Adrenal gland (tissue), 12 donors: ENCODE measurements around the gene PEX1. TPM values are rescaled to one million over a fixed set of nuclear protein-coding genes. Genes with fewer than 3 reads are reported as not detected.
"Not testable (repeated sequence)": the region's sequence is repeated elsewhere in the genome, so short reads cannot be mapped to it uniquely, and the experiment has no call there.

ENCODE experiments used
- DNase-seq, 7 donors: peaks; one replicate each; pipeline ENCODE4 v3.0.0-alpha.2; 2019 to 2020
- H3K27ac ChIP-seq, 5 donors: fragments of 200-600 bp; sonication (generic) in 4 of 5; 1 replicate in 3 of 5; 2 replicates in 2 of 5; pipeline versions ENCODE4 v1.5.1 to v1.8.0; 2016 to 2020; ENCODE audit warnings: mild to moderate bottlenecking in 1 of 5
- H3K27me3 ChIP-seq: fragments of 200-600 bp; 2 replicates; pipeline ENCODE4 v1.8.0; 2021
- H3K36me3 ChIP-seq, 2 donors: fragments of 200-600 bp; replicated peaks in 1 of 2; 1 replicate in 1 of 2; 2 replicates in 1 of 2; pipeline versions ENCODE4 v1.5.1 to v1.8.0; 2018 to 2022
- H3K4me1 ChIP-seq, 2 donors: fragments of 200-600 bp; replicated peaks in 1 of 2; 1 replicate in 1 of 2; 2 replicates in 1 of 2; pipeline versions ENCODE4 v1.5.1 to v1.8.0; 2018 to 2021
- H3K4me3 ChIP-seq, 4 donors: fragments of 200-600 bp; sonication (generic) in 3 of 4; one replicate each; pipeline ENCODE4 v1.5.1; 2016 to 2018
- H3K9me3 ChIP-seq, 3 donors: fragments of 200-600 bp; sonication (generic) in 1 of 3; replicated peaks in 1 of 3; 1 replicate in 2 of 3; 2 replicates in 1 of 3; pipeline versions ENCODE4 v1.5.1 to v1.8.0; 2016 to 2021
- CTCF ChIP-seq, 6 experiments: fragments of 450-650 bp in 4 of 6; fragments of 200-600 bp in 2 of 6; sonication (generic) in 1 of 6; IDR thresholded peaks; 1 replicate in 5 of 6; 2 replicates in 1 of 6; pipeline versions ENCODE4 v1.5.1 to v1.8.0; 2016 to 2021; ENCODE audit warnings: antibody characterized with exemption in 6 of 6, mild to moderate bottlenecking in 2 of 6, moderate library complexity in 1 of 6
- POLR2A ChIP-seq, 2 donors: fragments of 450-650 bp; IDR thresholded peaks; one replicate each; pipeline ENCODE4 v1.6.1; 2017; ENCODE audit warnings: antibody characterized with exemption in 2 of 2, mild to moderate bottlenecking in 2 of 2, moderate library complexity in 1 of 2
- WGBS, 4 donors: extraction: QIAGEN DNeasy Blood & Tissue Kit in 2 of 4; methylation state at CpG; one replicate each; pipeline versions ENCODE4 v1.1.5 to v1.1.7; 2013 to 2017; 5-methylcytosine and 5-hydroxymethylcytosine counted together
- intact Hi-C, 2 donors: fragments of 100-400 bp; cut with DNase I; formaldehyde crosslinking; loops; one replicate each; pipeline versions ENCODE4 v1.14.1 to v1.15.0; 2022 to 2023
- polyA plus RNA-seq, 3 donors: library from polyadenylated mRNA; stranded (reverse); fragments of 200-250 nt in 2 of 3; fragments of 350-450 nt in 1 of 3; fragmentation: Illumina TruSeq in 1 of 3; extraction: RNeasy Lipid Tissue Mini Kit (QIAGEN cat#74804) in 1 of 3; gene quantifications; one replicate each; pipeline ENCODE4 v1.2.3, GENCODE V29; 2013 to 2014
- total RNA-seq, 9 donors: library from RNA; depleted of rRNA in 4 of 9; stranded (reverse); fragments of >200 nt in 4 of 9; fragments of 120-200 nt in 1 of 9; fragmentation: NEBNext Ultra II Directional in 1 of 9; extraction: Animal tissue kit (Norgen Biotek cat#: 25700) in 1 of 9; gene quantifications; one replicate each; pipeline versions ENCODE4 v1.1.0 to v1.2.4, GENCODE V29; 2013 to 2023
- donor health status: healthy with polysubstance abuse.
- donor health status: Bipolar disorder and iron deficiency.
- donor health status: DM: yes; HTN: yes; CAD: no.
- donor health status: DM: no; HTN: no; CAD: no.
- donor health status: DM: no; HTN: no; CAD: no.
- donor health status: DM: yes; HTN: yes; CAD: no.

The PEX1 gene
- total and polyA plus RNA-seq, 12 donors = 7.4 to 33.2 (median 16.4) TPM

GRCh38 chr7:92448205-92448747 lies 80.0 kb downstream of the PEX1 start:
- peak; percentile 40 to 76 (median 55) for DNase-seq
- WGBS, 4 donors = 0 to 1% (median 0%) methylated on average over 11 of the region's 11 CpGs

GRCh38 chr7:92447345-92448204 lies 80.7 kb downstream of the PEX1 start, which contains the start of gene GATAD1:
Gene GATAD1, plus strand, starts transcription at chr7:92447482. Its CDS starts 248 bp downstream, at chr7:92447730.
- 0% methylated on average over 2 to 87 of the region's 87 CpGs for WGBS, 4 donors
- Histone ChIP-seq H3K9me3 (no peaks in the 10 kb centered on the region), H3K36me3 (peaks cover 0 to 32% of the 10 kb centered on the region in 2 donors), H3K4me1 (peaks cover 0 to 11% of the 10 kb centered on the region in 2 donors), H3K27ac (peak within 1 kb of the TSS; percentile 81 to 98 (median 97)), H3K4me3 (peak within 1 kb of the TSS; percentile 81 to 100 (median 94)), H3K27me3 (no peaks in the 10 kb centered on the region)
- TF ChIP-seq POLR2A (IDR thresholded peaks at IDR 0.05) = peak; percentile 66 to 87
- peak; percentile 2 to 97 (median 92) for TF ChIP-seq CTCF (IDR thresholded peaks at IDR 0.05)
- DNase-seq = peak; percentile 93 to 95 (median 94)
- intact Hi-C loops = loop anchor here in 1 of 2 donors (5.0 kb wide), 1 partner anchor 270 kb away; the partner anchor contains the start of gene LRRD1

More at GRCh38 chr7:92448205-92448747, 80.0 kb downstream of the PEX1 start:
- Histone ChIP-seq H3K9me3 (no peaks in the 10 kb centered on the region), H3K27ac (peak overlapping the region; percentile 81 to 98 (median 97)), H3K4me1 (peaks cover 0 to 11% of the 10 kb centered on the region in 2 donors), H3K27me3 (no peaks in the 10 kb centered on the region), H3K4me3 (peak overlapping the region; percentile 81 to 100 (median 94)), H3K36me3 (peaks cover 0 to 39% of the 10 kb centered on the region in 2 donors)
- intact Hi-C loops = loop anchor here in 1 of 2 donors (5.0 kb wide), 1 partner anchor 271 kb away; the partner anchor contains the start of gene LRRD1
- TF ChIP-seq CTCF (IDR thresholded peaks at IDR 0.05) (peak in 5 of 6 experiments; percentile 4 to 37 (median 21)), POLR2A (IDR thresholded peaks at IDR 0.05) (peak in 1 of 2 donors; percentile 24)

GRCh38 chr7:92446869-92447344 lies 81.4 kb downstream of the PEX1 start:
- Histone ChIP-seq H3K27ac (peak overlapping the region in 3 of 5 donors; percentile 94 to 97 (median 97)), H3K27me3 (no peaks in the 10 kb centered on the region), H3K9me3 (no peaks in the 10 kb centered on the region), H3K36me3 (peaks cover 0 to 26% of the 10 kb centered on the region in 2 donors), H3K4me1 (peaks cover 0 to 11% of the 10 kb centered on the region in 2 donors), H3K4me3 (peak overlapping the region in 1 of 4 donors; percentile 89)
- 49 to 56% (median 53%) methylated on average over 21 of the region's 21 CpGs for WGBS, 4 donors
- no peak for TF ChIP-seq POLR2A (IDR thresholded peaks at IDR 0.05)
- TF ChIP-seq CTCF (IDR thresholded peaks at IDR 0.05) = peak in 1 of 6 experiments; percentile 96
- DNase-seq = peak in 1 of 7 donors; percentile 21
- intact Hi-C loops = loop anchor here in 1 of 2 donors (5.0 kb wide), 1 partner anchor 270 kb away; the partner anchor contains the start of gene LRRD1

- H3K36me3 ChIP-seq, DNase-seq, H3K27me3 ChIP-seq, H3K4me3 ChIP-seq, H3K9me3 ChIP-seq, H3K27ac ChIP-seq, H3K4me1 ChIP-seq, intact Hi-C loops: not testable (repeated sequence)
- WGBS, 4 donors = 74 to 85% (median 82%) methylated on average over 2 of the region's 2 CpGs
These were observed 85.6 kb downstream of the PEX1 start for GRCh38 chr7:92442720-92443119.
